Measurements from ENCODE around the gene MBLAC2.

MBLAC2 gene

GRCh38 chr5:90504743-90505142, 30.2 kb upstream of the MBLAC2 start:
- no peak overlapping the region for H3K4me3 ChIP-seq (ENCODE audit: low read depth, low read length)
- no peak for DNase-seq (ENCODE audit: low read depth)
- no peak for TF ChIP-seq CTCF (conservative IDR thresholded peaks at IDR 0.05; ENCODE audit: low read depth, low read length)

GRCh38 chr5:90503596-90503995, 29.0 kb upstream of the MBLAC2 start:
- no peak for DNase-seq (ENCODE audit: low read depth)
- TF ChIP-seq CTCF (conservative IDR thresholded peaks at IDR 0.05; ENCODE audit: low read depth, low read length): no peak
- no peak overlapping the region for H3K4me3 ChIP-seq (ENCODE audit: low read depth, low read length)

GRCh38 chr5:90495146-90495545, 20.6 kb upstream of the MBLAC2 start:
- no peak overlapping the region for H3K4me3 ChIP-seq (ENCODE audit: low read depth, low read length)
- DNase-seq (ENCODE audit: low read depth): no peak
- TF ChIP-seq CTCF (conservative IDR thresholded peaks at IDR 0.05; ENCODE audit: low read depth, low read length): no peak

GRCh38 chr5:90494043-90494442, 19.5 kb upstream of the MBLAC2 start:
- no peak overlapping the region for H3K4me3 ChIP-seq (ENCODE audit: low read depth, low read length)
- DNase-seq (ENCODE audit: low read depth): no peak
- no peak for TF ChIP-seq CTCF (conservative IDR thresholded peaks at IDR 0.05; ENCODE audit: low read depth, low read length)

- H3K4me3 ChIP-seq (ENCODE audit: low read depth, low read length): no peak overlapping the region
- peak; percentile 50 for DNase-seq (ENCODE audit: low read depth)
- no peak for TF ChIP-seq CTCF (conservative IDR thresholded peaks at IDR 0.05; ENCODE audit: low read depth, low read length)
Measured at GRCh38 chr5:90488791-90489190, 14.2 kb upstream of the MBLAC2 start.

GRCh38 chr5:90484540-90484939, 10.0 kb upstream of the MBLAC2 start:
- no peak overlapping the region for H3K4me3 ChIP-seq (ENCODE audit: low read depth, low read length)
- peak; percentile 49 for DNase-seq (ENCODE audit: low read depth)
- no peak for TF ChIP-seq CTCF (conservative IDR thresholded peaks at IDR 0.05; ENCODE audit: low read depth, low read length)

GRCh38 chr5:90483206-90483605, 8.6 kb upstream of the MBLAC2 start:
- no peak for TF ChIP-seq CTCF (conservative IDR thresholded peaks at IDR 0.05; ENCODE audit: low read depth, low read length)
- H3K4me3 ChIP-seq (ENCODE audit: low read depth, low read length): no peak overlapping the region
- DNase-seq (ENCODE audit: low read depth): peak; percentile 39
